Measurements from ENCODE around the gene CKS1B. TPM values are rescaled to one million over a fixed set of nuclear protein-coding genes. Genes with fewer than 3 reads are reported as not detected.

CKS1B gene
- total RNA-seq, 6 experiments from 2014 or later, result 14.9 to 51.7 (median 23.1) TPM

- WGBS (ENCODE audit: insufficient coverage, low coverage, low lambda C conversion rate, missing lambda C conversion rate), result 17% methylated on average over 2 of the region's 6 CpGs
- intact Hi-C loops (cut with DNase I), result loop anchor here in 1 of 2 donors (10.0 kb wide), 1 partner anchor 67 kb away; the partner anchor contains the start of gene ADAM15
- Histone ChIP-seq H3K4me3 (no peak overlapping the region), H3K27me3 (no peaks in the 10 kb centered on the region), H3K27ac (peak overlapping the region in 2 of 3 donors; percentile 44 to 86), H3K4me1 (peaks cover 0 to 32% (median 4%) of the 10 kb centered on the region in 4 donors), H3K9me3 (no peaks in the 10 kb centered on the region), H3K36me3 (peaks cover 0 to 9% (median 0%) of the 10 kb centered on the region in 4 donors)
- ATAC-seq (peak; percentile 19 to 60 (median 40)), DNase-seq (peak in 2 of 3 donors; percentile 89 to 90)
- TF ChIP-seq CTCF (IDR thresholded peaks at IDR 0.05) (no peak), POLR2A (IDR thresholded peaks at IDR 0.05) (no peak)
Measured at GRCh38 chr1:154987326-154987725, 12.8 kb downstream of the CKS1B start.

- peak overlapping the region in 1 of 3 donors; percentile 86 for H3K27ac ChIP-seq
- DNase-seq (no peak), ATAC-seq (no peak)
- WGBS (ENCODE audit: insufficient coverage, low coverage, low lambda C conversion rate, missing lambda C conversion rate), result 94% methylated on average over 8 of the region's 17 CpGs
- H3K4me3 ChIP-seq, result no peak overlapping the region
- TF ChIP-seq POLR2A (IDR thresholded peaks at IDR 0.05), result no peak
- no peaks in the 10 kb centered on the region for H3K9me3 ChIP-seq
- H3K36me3 ChIP-seq, result peaks cover 0 to 9% (median 0%) of the 10 kb centered on the region in 4 donors
- no peaks in the 10 kb centered on the region for H3K27me3 ChIP-seq
- intact Hi-C loops (cut with DNase I), result loop anchor here in 1 of 2 donors (10.0 kb wide), 1 partner anchor 66 kb away; the partner anchor contains the start of gene ADAM15
- H3K4me1 ChIP-seq, result peaks cover 0 to 26% (median 4%) of the 10 kb centered on the region in 4 donors
Measured at GRCh38 chr1:154988058-154988954, 13.8 kb downstream of the CKS1B start.

DNA sequence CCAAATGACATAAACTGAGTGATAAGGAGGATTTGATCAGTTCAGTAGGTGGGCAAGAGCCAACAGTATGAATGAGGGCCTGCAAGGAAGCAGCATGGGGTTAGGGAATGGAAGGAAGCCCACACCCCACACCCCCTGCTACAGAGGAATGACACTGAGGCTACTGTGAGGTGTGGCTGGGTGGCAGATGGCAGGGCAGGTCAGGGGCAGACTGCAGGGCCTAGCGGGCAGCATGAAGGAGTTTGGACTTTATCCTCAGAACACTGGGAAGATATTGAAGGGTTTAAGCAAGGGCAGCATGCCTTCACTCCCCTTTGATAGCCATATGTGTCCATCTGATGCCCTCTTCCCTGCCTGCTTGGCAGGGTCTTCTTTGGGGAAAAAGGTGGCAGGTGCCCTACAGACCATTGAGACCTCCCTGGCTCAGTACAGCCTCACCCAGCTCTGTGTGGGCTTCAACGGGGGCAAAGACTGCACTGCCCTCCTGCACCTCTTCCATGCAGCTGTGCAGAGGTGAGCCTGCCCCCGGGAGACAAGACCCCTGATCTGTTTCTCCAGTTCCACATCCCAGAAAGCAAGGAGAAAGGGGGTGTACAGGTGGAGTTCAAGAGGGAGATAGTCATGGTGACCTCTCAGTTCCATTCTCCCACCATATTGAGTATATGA is 14.8 kb downstream of the CKS1B start:
- TF ChIP-seq CTCF (IDR thresholded peaks at IDR 0.05), result no peak
- TF ChIP-seq POLR2A (IDR thresholded peaks at IDR 0.05), result no peak
- 83% methylated on average over 1 of the region's 3 CpGs for WGBS (ENCODE audit: insufficient coverage, low coverage, low lambda C conversion rate, missing lambda C conversion rate)

DNA sequence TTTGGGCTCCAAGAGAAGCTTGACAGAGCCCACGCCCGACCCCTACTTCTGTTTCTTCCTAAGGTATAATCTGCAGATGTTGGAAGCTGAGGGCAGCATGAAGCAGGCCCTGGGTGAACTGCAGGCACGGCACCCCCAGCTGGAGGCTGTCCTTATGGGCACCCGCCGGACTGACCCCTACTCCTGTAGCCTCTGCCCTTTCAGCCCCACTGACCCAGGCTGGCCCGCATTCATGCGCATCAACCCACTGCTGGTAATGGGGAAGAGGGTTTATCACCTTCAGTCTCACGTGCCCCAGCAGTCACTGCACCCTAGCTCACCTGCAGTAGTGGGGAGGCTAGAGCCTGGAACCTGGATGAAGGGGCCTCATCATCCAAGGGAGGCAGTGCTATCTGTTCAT is 15.8 kb downstream of the CKS1B start:
- DNase-seq, result no peak
- ATAC-seq, result no peak
- intact Hi-C loops (cut with DNase I), result no loop called here
- no peaks in the 10 kb centered on the region for H3K9me3 ChIP-seq
- no peaks in the 10 kb centered on the region for H3K27me3 ChIP-seq
- H3K27ac ChIP-seq, result no peak overlapping the region
- no peak for TF ChIP-seq CTCF (IDR thresholded peaks at IDR 0.05)
- no peak for TF ChIP-seq POLR2A (IDR thresholded peaks at IDR 0.05)
- peaks cover 0 to 21% (median 0%) of the 10 kb centered on the region in 4 donors for H3K4me1 ChIP-seq
- H3K4me3 ChIP-seq, result no peak overlapping the region
- 92% methylated on average over 6 of the region's 8 CpGs for WGBS (ENCODE audit: insufficient coverage, low coverage, low lambda C conversion rate, missing lambda C conversion rate)
- peaks cover 0 to 9% (median 0%) of the 10 kb centered on the region in 4 donors for H3K36me3 ChIP-seq

More for the DNA sequence above, 14.8 kb downstream of the CKS1B start:
- intact Hi-C loops (cut with DNase I), result loop anchor here in 1 of 2 donors (10.0 kb wide), 1 partner anchor 65 kb away; the partner anchor contains the start of gene ADAM15
- Histone ChIP-seq H3K36me3 (peaks cover 0 to 9% (median 0%) of the 10 kb centered on the region in 4 donors), H3K9me3 (no peaks in the 10 kb centered on the region), H3K4me1 (peaks cover 0 to 21% (median under 1%) of the 10 kb centered on the region in 4 donors), H3K4me3 (no peak overlapping the region), H3K27me3 (no peaks in the 10 kb centered on the region), H3K27ac (no peak overlapping the region)
- DNase-seq (no peak), ATAC-seq (peak in 1 of 4 donors; percentile 42)
